ENCODE measurements around the gene OR1A2. TPM values are rescaled to one million over a fixed set of nuclear protein-coding genes. Genes with fewer than 3 reads are reported as not detected.
"Not testable (repeated sequence)": the region's sequence is repeated elsewhere in the genome, so short reads cannot be mapped to it uniquely, and the experiment has no call there.

The OR1A2 gene
- total RNA-seq, 1 donor from 2014 or later, result not detected

DNA sequence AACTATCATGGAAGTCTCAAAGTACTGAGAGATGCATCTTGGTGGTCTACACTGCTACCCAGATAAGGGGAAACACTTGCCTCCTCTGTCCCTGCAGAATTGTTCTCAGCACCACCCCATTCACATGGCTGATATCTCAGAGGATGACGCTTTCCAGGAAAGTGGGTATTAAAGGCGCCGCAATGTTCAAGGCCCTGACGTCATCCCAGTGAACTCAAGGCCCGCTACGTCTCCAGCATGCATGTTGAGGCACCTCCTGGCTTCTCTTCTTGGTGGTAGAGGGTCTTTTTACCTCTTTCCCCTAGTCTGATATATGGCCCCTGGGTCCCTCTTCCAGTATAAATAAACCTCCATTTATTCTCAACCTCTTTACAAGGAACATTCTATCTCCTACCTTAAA is 11.2 kb downstream of the OR1A2 start:
- no peak overlapping the region for H3K27ac Mint-ChIP-seq (ENCODE audit: unreplicated experiment)
- no peaks in the 10 kb centered on the region for H3K36me3 Mint-ChIP-seq (ENCODE audit: unreplicated experiment)
- TF ChIP-seq, protein P1, sequence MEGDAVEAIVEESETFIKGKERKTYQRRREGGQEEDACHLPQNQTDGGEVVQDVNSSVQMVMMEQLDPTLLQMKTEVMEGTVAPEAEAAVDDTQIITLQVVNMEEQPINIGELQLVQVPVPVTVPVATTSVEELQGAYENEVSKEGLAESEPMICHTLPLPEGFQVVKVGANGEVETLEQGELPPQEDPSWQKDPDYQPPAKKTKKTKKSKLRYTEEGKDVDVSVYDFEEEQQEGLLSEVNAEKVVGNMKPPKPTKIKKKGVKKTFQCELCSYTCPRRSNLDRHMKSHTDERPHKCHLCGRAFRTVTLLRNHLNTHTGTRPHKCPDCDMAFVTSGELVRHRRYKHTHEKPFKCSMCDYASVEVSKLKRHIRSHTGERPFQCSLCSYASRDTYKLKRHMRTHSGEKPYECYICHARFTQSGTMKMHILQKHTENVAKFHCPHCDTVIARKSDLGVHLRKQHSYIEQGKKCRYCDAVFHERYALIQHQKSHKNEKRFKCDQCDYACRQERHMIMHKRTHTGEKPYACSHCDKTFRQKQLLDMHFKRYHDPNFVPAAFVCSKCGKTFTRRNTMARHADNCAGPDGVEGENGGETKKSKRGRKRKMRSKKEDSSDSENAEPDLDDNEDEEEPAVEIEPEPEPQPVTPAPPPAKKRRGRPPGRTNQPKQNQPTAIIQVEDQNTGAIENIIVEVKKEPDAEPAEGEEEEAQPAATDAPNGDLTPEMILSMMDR (IDR thresholded peaks at IDR 0.05), result no peak
- no peak overlapping the region for H3K4me3 Mint-ChIP-seq (ENCODE audit: unreplicated experiment)
- DNase-seq (ENCODE audit: extremely low spot score, unreplicated experiment), result no peak
- peaks cover 9% of the 10 kb centered on the region for H3K9me3 Mint-ChIP-seq (ENCODE audit: unreplicated experiment)
- H3K4me1 Mint-ChIP-seq (ENCODE audit: unreplicated experiment), result no peaks in the 10 kb centered on the region
- no peaks in the 10 kb centered on the region for H3K27me3 Mint-ChIP-seq (ENCODE audit: unreplicated experiment)

DNA sequence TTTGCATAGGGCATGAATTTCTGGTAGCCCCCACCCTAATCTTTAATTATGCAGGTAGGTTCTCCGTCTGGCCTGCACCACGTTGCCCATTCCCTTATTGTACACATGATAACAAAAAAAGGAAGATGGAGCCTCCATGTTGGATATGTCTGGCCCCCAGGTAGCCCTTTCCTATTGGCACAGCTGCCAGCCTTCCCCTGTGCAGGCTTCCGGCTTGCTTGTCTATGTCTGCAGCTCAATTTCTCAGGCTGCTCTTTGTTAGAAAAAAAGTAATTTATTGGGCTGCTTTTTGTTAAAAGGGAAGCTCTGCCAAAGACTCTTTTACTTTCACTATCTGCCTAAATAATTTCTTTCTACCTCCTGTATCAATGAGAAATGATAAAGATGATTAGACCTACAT is 15.7 kb downstream of the OR1A2 start:
- Mint-ChIP-seq H3K9me3 (ENCODE audit: unreplicated experiment) (peaks cover 8% of the 10 kb centered on the region), H3K4me1 (ENCODE audit: unreplicated experiment) (no peaks in the 10 kb centered on the region), H3K4me3 (ENCODE audit: unreplicated experiment) (no peak overlapping the region), H3K27me3 (ENCODE audit: unreplicated experiment) (no peaks in the 10 kb centered on the region), H3K36me3 (ENCODE audit: unreplicated experiment) (no peaks in the 10 kb centered on the region), H3K27ac (ENCODE audit: unreplicated experiment) (no peak overlapping the region)
- TF ChIP-seq, protein P1 (IDR thresholded peaks at IDR 0.05), result no peak
- no peak for DNase-seq (ENCODE audit: extremely low spot score, unreplicated experiment)

DNA sequence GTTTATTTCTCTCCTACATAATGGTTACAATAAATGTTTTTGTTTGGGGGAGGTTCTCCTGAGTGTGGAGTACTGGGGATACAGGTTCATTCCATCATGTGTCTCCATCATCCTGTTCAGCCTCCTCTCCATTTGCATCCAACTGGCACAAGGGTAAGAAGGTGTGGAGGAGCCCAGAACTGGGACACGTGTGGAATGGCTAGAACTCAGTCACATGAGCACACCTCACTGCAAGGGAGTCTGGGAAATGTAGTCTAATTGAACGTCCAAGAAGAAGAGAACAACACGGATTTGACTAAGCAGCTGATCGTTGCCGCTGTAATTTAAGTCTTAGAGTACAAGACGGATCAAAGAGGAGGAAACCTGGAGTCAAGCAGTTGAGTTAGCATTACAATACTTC is 16.3 kb downstream of the OR1A2 start:
- peaks cover 10% of the 10 kb centered on the region for H3K9me3 Mint-ChIP-seq (ENCODE audit: unreplicated experiment)
- no peak overlapping the region for H3K27ac Mint-ChIP-seq (ENCODE audit: unreplicated experiment)
- TF ChIP-seq, protein P1 (IDR thresholded peaks at IDR 0.05), result no peak
- H3K36me3 Mint-ChIP-seq (ENCODE audit: unreplicated experiment), result no peaks in the 10 kb centered on the region
- no peak overlapping the region for H3K4me3 Mint-ChIP-seq (ENCODE audit: unreplicated experiment)
- no peaks in the 10 kb centered on the region for H3K27me3 Mint-ChIP-seq (ENCODE audit: unreplicated experiment)
- no peaks in the 10 kb centered on the region for H3K4me1 Mint-ChIP-seq (ENCODE audit: unreplicated experiment)
- no peak for DNase-seq (ENCODE audit: extremely low spot score, unreplicated experiment)

DNA sequence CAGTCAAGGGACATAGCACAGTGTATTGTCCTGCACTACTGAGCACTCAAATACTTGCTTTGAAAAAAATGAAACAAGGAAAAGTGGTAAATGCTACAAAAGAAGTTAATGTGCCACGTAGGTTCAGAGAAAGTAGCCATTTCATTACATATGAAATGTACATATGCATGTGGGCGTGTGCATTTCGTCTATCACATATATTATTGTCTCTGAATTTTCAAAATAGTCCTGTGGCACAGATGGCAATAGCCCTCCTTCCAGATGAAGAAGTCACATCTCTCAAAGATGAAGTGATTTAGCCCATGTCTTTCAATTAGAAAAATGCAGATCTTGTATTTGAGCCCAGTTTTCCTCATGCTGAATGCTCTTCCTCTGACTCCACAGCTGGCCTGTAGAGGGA is 22.7 kb downstream of the OR1A2 start:
- DNase-seq (ENCODE audit: extremely low spot score, unreplicated experiment); H3K27me3 Mint-ChIP-seq (ENCODE audit: unreplicated experiment); H3K4me1 Mint-ChIP-seq (ENCODE audit: unreplicated experiment); H3K27ac Mint-ChIP-seq (ENCODE audit: unreplicated experiment); H3K36me3 Mint-ChIP-seq (ENCODE audit: unreplicated experiment); H3K9me3 Mint-ChIP-seq (ENCODE audit: unreplicated experiment); H3K4me3 Mint-ChIP-seq (ENCODE audit: unreplicated experiment): not testable (repeated sequence)

DNA sequence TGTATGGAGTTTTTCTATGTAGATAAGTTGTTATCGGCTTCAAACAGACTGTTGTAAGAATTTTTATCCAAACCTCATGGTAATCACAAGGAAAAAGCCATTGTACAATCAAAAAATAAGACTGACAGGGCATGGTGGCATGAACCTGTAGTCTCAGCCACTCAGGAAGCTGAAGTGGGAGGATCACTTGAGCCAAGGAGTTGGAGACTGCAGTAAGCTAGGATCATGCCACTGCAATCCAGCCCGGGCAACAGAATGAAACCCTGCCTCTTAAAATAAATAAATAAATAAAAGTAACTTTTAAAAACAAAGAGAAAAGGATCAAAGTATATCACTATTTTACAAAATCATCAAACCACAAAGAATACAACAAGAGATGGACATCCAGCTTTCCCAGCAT is 24.5 kb downstream of the OR1A2 start:
- H3K4me3 Mint-ChIP-seq (ENCODE audit: unreplicated experiment), result no peak overlapping the region
- H3K4me1 Mint-ChIP-seq (ENCODE audit: unreplicated experiment), result no peaks in the 10 kb centered on the region
- H3K9me3 Mint-ChIP-seq (ENCODE audit: unreplicated experiment), result peaks cover 6% of the 10 kb centered on the region
- DNase-seq (ENCODE audit: extremely low spot score, unreplicated experiment), result no peak
- TF ChIP-seq, protein P1 (IDR thresholded peaks at IDR 0.05), result no peak
- H3K27me3 Mint-ChIP-seq (ENCODE audit: unreplicated experiment), result no peaks in the 10 kb centered on the region
- H3K27ac Mint-ChIP-seq (ENCODE audit: unreplicated experiment), result no peak overlapping the region
- H3K36me3 Mint-ChIP-seq (ENCODE audit: unreplicated experiment), result no peaks in the 10 kb centered on the region

DNA sequence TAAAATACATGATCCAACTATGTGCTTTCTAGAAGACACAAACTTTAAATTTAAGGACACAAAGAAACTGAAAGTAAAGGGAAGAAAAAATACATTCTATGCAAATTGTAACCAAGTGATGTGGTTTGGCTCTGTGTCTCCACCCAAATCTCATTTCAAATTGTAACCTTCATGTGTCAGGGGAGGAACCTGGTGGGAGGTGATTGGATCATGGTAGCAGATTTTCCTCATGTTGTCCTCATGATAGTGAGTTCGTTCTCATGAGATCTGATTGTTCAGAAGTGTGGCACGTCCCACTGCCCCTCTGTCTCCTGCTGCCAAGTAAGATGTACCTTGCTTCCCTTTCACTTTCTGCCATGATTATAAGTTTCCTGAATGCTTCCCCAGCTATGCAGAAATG is 25.2 kb downstream of the OR1A2 start:
- Mint-ChIP-seq H3K4me1 (ENCODE audit: unreplicated experiment) (no peaks in the 10 kb centered on the region), H3K36me3 (ENCODE audit: unreplicated experiment) (no peaks in the 10 kb centered on the region), H3K9me3 (ENCODE audit: unreplicated experiment) (peaks cover 6% of the 10 kb centered on the region), H3K27me3 (ENCODE audit: unreplicated experiment) (no peaks in the 10 kb centered on the region), H3K27ac (ENCODE audit: unreplicated experiment) (no peak overlapping the region), H3K4me3 (ENCODE audit: unreplicated experiment) (no peak overlapping the region)
- DNase-seq (ENCODE audit: extremely low spot score, unreplicated experiment), result no peak
- TF ChIP-seq, protein P1 (IDR thresholded peaks at IDR 0.05), result no peak

DNA sequence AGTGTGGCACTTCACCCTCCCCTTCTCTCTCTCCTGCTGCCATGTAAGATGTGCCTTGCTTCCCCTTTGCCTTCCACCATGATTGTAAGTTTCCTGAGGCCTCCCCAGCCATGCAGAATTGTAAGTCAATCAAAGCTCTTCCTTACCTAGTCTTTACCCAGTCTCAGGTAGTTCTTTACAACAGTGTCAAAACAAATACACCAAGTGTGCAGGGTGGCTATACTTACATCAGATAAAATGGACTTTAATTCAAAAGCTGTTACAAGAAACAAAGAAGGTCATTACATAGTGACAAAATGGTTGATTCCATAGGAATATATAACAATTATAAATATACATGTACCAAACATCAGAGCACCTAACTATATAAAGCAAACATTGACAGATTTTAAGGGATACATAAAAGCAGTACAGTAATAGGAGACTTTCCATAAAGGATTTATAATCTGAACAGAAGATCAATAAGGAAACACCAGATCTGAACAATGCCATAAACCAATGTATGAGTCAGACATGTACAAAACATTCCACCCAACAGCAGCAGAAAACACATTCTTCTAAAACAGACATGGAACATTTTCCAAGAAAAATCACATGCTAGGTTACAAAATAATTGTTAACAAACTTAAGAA is 27.5 kb downstream of the OR1A2 start:
- H3K27me3 Mint-ChIP-seq (ENCODE audit: unreplicated experiment); H3K9me3 Mint-ChIP-seq (ENCODE audit: unreplicated experiment); H3K4me1 Mint-ChIP-seq (ENCODE audit: unreplicated experiment): not testable (repeated sequence)

DNA sequence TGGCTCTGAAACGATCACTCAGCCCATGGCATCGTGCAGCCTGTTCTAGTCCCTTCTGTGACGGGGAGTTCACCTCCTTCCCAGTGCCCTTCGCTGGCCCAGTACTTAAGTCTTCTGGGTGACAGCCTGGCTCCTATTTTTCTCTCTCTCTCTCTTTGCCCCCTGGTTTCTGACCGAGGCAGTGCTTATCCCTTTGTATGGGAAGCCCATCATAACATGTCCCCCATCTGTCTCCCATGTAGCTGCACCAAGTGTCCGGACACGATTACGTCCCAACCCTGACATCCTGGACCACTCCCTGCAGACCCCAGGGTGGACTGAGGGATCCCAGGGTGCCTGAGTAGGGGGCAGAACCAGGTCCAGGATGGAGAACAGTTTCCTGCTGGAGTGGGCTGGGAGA is 35.0 kb downstream of the OR1A2 start:
- H3K9me3 Mint-ChIP-seq (ENCODE audit: unreplicated experiment); H3K4me3 Mint-ChIP-seq (ENCODE audit: unreplicated experiment): not testable (repeated sequence)

More for the DNA sequence above, 27.5 kb downstream of the OR1A2 start:
- H3K36me3 Mint-ChIP-seq (ENCODE audit: unreplicated experiment); DNase-seq (ENCODE audit: extremely low spot score, unreplicated experiment); H3K4me3 Mint-ChIP-seq (ENCODE audit: unreplicated experiment); H3K27ac Mint-ChIP-seq (ENCODE audit: unreplicated experiment): not testable (repeated sequence)

More for the DNA sequence above, 35.0 kb downstream of the OR1A2 start:
- not testable (repeated sequence) for H3K27me3 Mint-ChIP-seq (ENCODE audit: unreplicated experiment); H3K27ac Mint-ChIP-seq (ENCODE audit: unreplicated experiment); DNase-seq (ENCODE audit: extremely low spot score, unreplicated experiment); H3K4me1 Mint-ChIP-seq (ENCODE audit: unreplicated experiment); H3K36me3 Mint-ChIP-seq (ENCODE audit: unreplicated experiment)

Measured in osteocyte (in vitro differentiated cells).